GM23338 (cell line): ENCODE data around the gene SHISA9. TPM values are rescaled to one million over a fixed set of nuclear protein-coding genes. Genes with fewer than 3 reads are reported as not detected.

Source experiments
- ATAC-seq: fragments of 200-7000 bp; cut with Tn5 transposase; 3 replicates; pipeline ENCODE4 v1.9.1; 2020
- DNase-seq: peaks from one replicate; pipeline ENCODE4 v3.0.0-alpha.2; 2015; ENCODE audit warnings: low spot score
- H2AFZ ChIP-seq: fragments of 200-600 bp; sonication (generic); 2 replicates; pipeline ENCODE4 v1.8.0; 2016; ENCODE audit warnings: antibody characterized with exemption, mild to moderate bottlenecking, moderate library complexity
- H3F3A ChIP-seq: fragments of 200-600 bp; sonication (generic); replicated peaks from 2 replicates; pipeline ENCODE4 v1.8.0; 2017; ENCODE audit warnings: antibody characterized with exemption, mixed run types, low read depth
- H3K27ac ChIP-seq: fragments of 200-600 bp; sonication (generic); 2 replicates; pipeline ENCODE4 v1.6.1; 2016; ENCODE audit warnings: low read depth
- H3K27me3 ChIP-seq: fragments of 200-600 bp; sonication (generic); 2 replicates; pipeline ENCODE4 v1.8.0; 2016; ENCODE audit warnings: mild to moderate bottlenecking, mixed run types, moderate library complexity; ENCODE audit not compliant: insufficient read depth
- H3K36me3 ChIP-seq: fragments of 200-600 bp; sonication (generic); 2 replicates; pipeline ENCODE4 v1.8.0; 2016; ENCODE audit warnings: mild to moderate bottlenecking; ENCODE audit not compliant: insufficient read depth
- H3K4me1 ChIP-seq: fragments of 200-600 bp; sonication (generic); 2 replicates; pipeline ENCODE4 v1.8.0; 2016; ENCODE audit warnings: mild to moderate bottlenecking, moderate library complexity; ENCODE audit not compliant: insufficient read depth
- H3K4me2 ChIP-seq: fragments of 200-600 bp; sonication (generic); 2 replicates; pipeline ENCODE4 v1.7.1; 2017; ENCODE audit warnings: mixed run types
- H3K4me3 ChIP-seq: fragments of 200-600 bp; sonication (generic); 2 replicates; pipeline ENCODE4 v1.6.1; 2016; ENCODE audit warnings: mixed run types
- H3K79me2 ChIP-seq: fragments of 200-600 bp; sonication (generic); replicated peaks from 2 replicates; pipeline ENCODE4 v1.8.0; 2017; ENCODE audit warnings: mild to moderate bottlenecking; ENCODE audit not compliant: insufficient read depth
- H3K9me2 ChIP-seq: fragments of 200-600 bp; sonication (generic); 2 replicates; pipeline ENCODE4 v1.8.0; 2017; ENCODE audit not compliant: insufficient read depth
- H4K20me1 ChIP-seq: fragments of 200-600 bp; sonication (generic); replicated peaks from 2 replicates; pipeline ENCODE4 v1.8.0; 2017; ENCODE audit warnings: mild to moderate bottlenecking; ENCODE audit not compliant: insufficient read depth
- H3K27ac Mint-ChIP-seq: 2 replicates; pipeline ENCODE4 v1.8.0; 2020; ENCODE audit warnings: inconsistent platforms, mild to moderate bottlenecking, moderate library complexity, mixed read lengths
- H3K27me3 Mint-ChIP-seq: 3 replicates; pipeline ENCODE4 v1.8.0; 2022; ENCODE audit warnings: low read depth, mild to moderate bottlenecking, moderate library complexity, mixed read lengths, inconsistent platforms; ENCODE audit not compliant: insufficient read depth, poor library complexity
- H3K36me3 Mint-ChIP-seq: 3 replicates; pipeline ENCODE4 v1.8.0; 2021; ENCODE audit warnings: low read depth, mild to moderate bottlenecking, inconsistent platforms, moderate library complexity, mixed read lengths
- H3K4me1 Mint-ChIP-seq: 3 replicates; pipeline ENCODE4 v1.8.0; 2020; ENCODE audit warnings: mild to moderate bottlenecking, inconsistent platforms, mixed read lengths
- H3K4me3 Mint-ChIP-seq: 3 replicates; pipeline ENCODE4 v1.8.0; 2021; ENCODE audit warnings: moderate library complexity, mild to moderate bottlenecking, inconsistent platforms, mixed read lengths
- H3K9me3 Mint-ChIP-seq: 3 replicates; pipeline ENCODE4 v1.8.0; 2020; ENCODE audit warnings: moderate library complexity, mild to moderate bottlenecking, inconsistent platforms, mixed read lengths
- CREB1 ChIP-seq: fragments of 250-450 bp; sonication (Bioruptor Pico); IDR thresholded peaks from 2 replicates; pipeline ENCODE4 v1.5.0; 2020; ENCODE audit warnings: low read depth, mild to moderate bottlenecking, moderate library complexity
- CTCF ChIP-seq, 2 experiments: fragments of 200-600 bp in 1 of 2; sonication (generic) in 1 of 2; conservative IDR thresholded peaks; 2 replicates each; pipeline versions ENCODE4 v1.5.1 to v1.6.1; 2016 to 2017; ENCODE audit warnings: antibody characterized with exemption in 2 of 2, low read depth in 2 of 2, mild to moderate bottlenecking in 2 of 2, moderate library complexity in 1 of 2
- ETS1 ChIP-seq: IDR thresholded peaks from 2 replicates; pipeline ENCODE4 v1.6.1; 2016; ENCODE audit warnings: antibody characterized with exemption
- EZH2 ChIP-seq: fragments of 200-600 bp; sonication (generic); IDR thresholded peaks from one replicate; pipeline ENCODE4 v1.8.0; 2017; ENCODE audit warnings: antibody characterized with exemption, mild to moderate bottlenecking, low read depth; ENCODE audit not compliant: unreplicated experiment
- EZH2phosphoT487 ChIP-seq: fragments of 200-600 bp; sonication (generic); IDR thresholded peaks from one replicate; pipeline ENCODE4 v1.8.1; 2018; ENCODE audit warnings: antibody characterized with exemption; ENCODE audit not compliant: unreplicated experiment
- JUNB ChIP-seq: IDR thresholded peaks from one replicate; pipeline ENCODE4 v1.6.1; 2016; ENCODE audit warnings: antibody characterized with exemption; ENCODE audit not compliant: unreplicated experiment
- NANOG ChIP-seq: IDR thresholded peaks from 2 replicates; pipeline ENCODE4 v1.6.1; 2016; ENCODE audit warnings: antibody characterized with exemption, borderline replicate concordance
- POLR2AphosphoS5 ChIP-seq: IDR thresholded peaks from 2 replicates; pipeline ENCODE4 v1.6.1; 2016; ENCODE audit warnings: antibody characterized with exemption, low read depth
- STAT1 ChIP-seq: IDR thresholded peaks from one replicate; pipeline ENCODE4 v1.6.1; 2016; ENCODE audit warnings: antibody characterized with exemption; ENCODE audit not compliant: unreplicated experiment
- ZNF114 ChIP-seq: fragments of 250-450 bp; sonication (Bioruptor Pico); IDR thresholded peaks from 2 replicates; pipeline ENCODE4 v1.5.0; 2020; ENCODE audit warnings: mild to moderate bottlenecking, moderate library complexity
- ZNF331 ChIP-seq: fragments of 250-450 bp; sonication (Bioruptor Pico); IDR thresholded peaks from 2 replicates; pipeline ENCODE4 v1.5.0; 2020; ENCODE audit warnings: low read depth, mild to moderate bottlenecking, moderate library complexity
- polyA plus RNA-seq: library from polyadenylated mRNA; unstranded; fragments of >200 nt; fragmentation: Nextera tagmentation; extraction: Ambion mirVana; gene quantifications from 2 replicates; pipeline ENCODE4 v1.2.1, GENCODE V29; 2016
- total RNA-seq: library from RNA; depleted of rRNA; stranded (reverse); fragments of >200 nt; shearing (Covaris generic); gene quantifications from 2 replicates; pipeline ENCODE4 v1.2.3, GENCODE V29; 2014
- TF ChIP-seq, protein P1 (sequence below): fragments of 250-450 bp; sonication (Bioruptor Pico); IDR thresholded peaks from 2 replicates; pipeline ENCODE4 v1.5.0; 2020; ENCODE audit warnings: mild to moderate bottlenecking, moderate library complexity

The SHISA9 gene
- total and polyA plus RNA-seq, 2 experiments from 2014 or later: 10.4 to 45.6 TPM

- H3K27me3 Mint-ChIP-seq: peaks cover 11% of the 10 kb centered on the region
- H2AFZ ChIP-seq: no peak overlapping the region
- H4K20me1 ChIP-seq: no peaks in the 10 kb centered on the region
- H3K9me2 ChIP-seq: no peaks in the 10 kb centered on the region; the same call in 1 of the 2 replicates
- peak overlapping the region; percentile 27 for H3K4me3 ChIP-seq
- peaks cover 45% of the 10 kb centered on the region for H3K4me1 Mint-ChIP-seq
- peaks cover 13% of the 10 kb centered on the region for H3K79me2 ChIP-seq
- no peaks in the 10 kb centered on the region for H3K36me3 ChIP-seq
- no peaks in the 10 kb centered on the region; the same call in 2 of the 3 replicates for H3K9me3 Mint-ChIP-seq
- peaks cover 39% of the 10 kb centered on the region for H3K4me1 ChIP-seq
- H3K4me3 Mint-ChIP-seq: peak overlapping the region; percentile 34
- peaks cover 6% of the 10 kb centered on the region for H3K36me3 Mint-ChIP-seq
- H3K27ac Mint-ChIP-seq: peak overlapping the region; percentile 76
- H3K27ac ChIP-seq: peak overlapping the region; percentile 62
- no peaks in the 10 kb centered on the region for H3K27me3 ChIP-seq
- H3K4me2 ChIP-seq: peak overlapping the region; percentile 61
- no peak for TF ChIP-seq ZNF331 (CRISPR knock-in tag)
- TF ChIP-seq JUNB: no peak
- no peak for TF ChIP-seq NANOG
- TF ChIP-seq, protein P1, sequence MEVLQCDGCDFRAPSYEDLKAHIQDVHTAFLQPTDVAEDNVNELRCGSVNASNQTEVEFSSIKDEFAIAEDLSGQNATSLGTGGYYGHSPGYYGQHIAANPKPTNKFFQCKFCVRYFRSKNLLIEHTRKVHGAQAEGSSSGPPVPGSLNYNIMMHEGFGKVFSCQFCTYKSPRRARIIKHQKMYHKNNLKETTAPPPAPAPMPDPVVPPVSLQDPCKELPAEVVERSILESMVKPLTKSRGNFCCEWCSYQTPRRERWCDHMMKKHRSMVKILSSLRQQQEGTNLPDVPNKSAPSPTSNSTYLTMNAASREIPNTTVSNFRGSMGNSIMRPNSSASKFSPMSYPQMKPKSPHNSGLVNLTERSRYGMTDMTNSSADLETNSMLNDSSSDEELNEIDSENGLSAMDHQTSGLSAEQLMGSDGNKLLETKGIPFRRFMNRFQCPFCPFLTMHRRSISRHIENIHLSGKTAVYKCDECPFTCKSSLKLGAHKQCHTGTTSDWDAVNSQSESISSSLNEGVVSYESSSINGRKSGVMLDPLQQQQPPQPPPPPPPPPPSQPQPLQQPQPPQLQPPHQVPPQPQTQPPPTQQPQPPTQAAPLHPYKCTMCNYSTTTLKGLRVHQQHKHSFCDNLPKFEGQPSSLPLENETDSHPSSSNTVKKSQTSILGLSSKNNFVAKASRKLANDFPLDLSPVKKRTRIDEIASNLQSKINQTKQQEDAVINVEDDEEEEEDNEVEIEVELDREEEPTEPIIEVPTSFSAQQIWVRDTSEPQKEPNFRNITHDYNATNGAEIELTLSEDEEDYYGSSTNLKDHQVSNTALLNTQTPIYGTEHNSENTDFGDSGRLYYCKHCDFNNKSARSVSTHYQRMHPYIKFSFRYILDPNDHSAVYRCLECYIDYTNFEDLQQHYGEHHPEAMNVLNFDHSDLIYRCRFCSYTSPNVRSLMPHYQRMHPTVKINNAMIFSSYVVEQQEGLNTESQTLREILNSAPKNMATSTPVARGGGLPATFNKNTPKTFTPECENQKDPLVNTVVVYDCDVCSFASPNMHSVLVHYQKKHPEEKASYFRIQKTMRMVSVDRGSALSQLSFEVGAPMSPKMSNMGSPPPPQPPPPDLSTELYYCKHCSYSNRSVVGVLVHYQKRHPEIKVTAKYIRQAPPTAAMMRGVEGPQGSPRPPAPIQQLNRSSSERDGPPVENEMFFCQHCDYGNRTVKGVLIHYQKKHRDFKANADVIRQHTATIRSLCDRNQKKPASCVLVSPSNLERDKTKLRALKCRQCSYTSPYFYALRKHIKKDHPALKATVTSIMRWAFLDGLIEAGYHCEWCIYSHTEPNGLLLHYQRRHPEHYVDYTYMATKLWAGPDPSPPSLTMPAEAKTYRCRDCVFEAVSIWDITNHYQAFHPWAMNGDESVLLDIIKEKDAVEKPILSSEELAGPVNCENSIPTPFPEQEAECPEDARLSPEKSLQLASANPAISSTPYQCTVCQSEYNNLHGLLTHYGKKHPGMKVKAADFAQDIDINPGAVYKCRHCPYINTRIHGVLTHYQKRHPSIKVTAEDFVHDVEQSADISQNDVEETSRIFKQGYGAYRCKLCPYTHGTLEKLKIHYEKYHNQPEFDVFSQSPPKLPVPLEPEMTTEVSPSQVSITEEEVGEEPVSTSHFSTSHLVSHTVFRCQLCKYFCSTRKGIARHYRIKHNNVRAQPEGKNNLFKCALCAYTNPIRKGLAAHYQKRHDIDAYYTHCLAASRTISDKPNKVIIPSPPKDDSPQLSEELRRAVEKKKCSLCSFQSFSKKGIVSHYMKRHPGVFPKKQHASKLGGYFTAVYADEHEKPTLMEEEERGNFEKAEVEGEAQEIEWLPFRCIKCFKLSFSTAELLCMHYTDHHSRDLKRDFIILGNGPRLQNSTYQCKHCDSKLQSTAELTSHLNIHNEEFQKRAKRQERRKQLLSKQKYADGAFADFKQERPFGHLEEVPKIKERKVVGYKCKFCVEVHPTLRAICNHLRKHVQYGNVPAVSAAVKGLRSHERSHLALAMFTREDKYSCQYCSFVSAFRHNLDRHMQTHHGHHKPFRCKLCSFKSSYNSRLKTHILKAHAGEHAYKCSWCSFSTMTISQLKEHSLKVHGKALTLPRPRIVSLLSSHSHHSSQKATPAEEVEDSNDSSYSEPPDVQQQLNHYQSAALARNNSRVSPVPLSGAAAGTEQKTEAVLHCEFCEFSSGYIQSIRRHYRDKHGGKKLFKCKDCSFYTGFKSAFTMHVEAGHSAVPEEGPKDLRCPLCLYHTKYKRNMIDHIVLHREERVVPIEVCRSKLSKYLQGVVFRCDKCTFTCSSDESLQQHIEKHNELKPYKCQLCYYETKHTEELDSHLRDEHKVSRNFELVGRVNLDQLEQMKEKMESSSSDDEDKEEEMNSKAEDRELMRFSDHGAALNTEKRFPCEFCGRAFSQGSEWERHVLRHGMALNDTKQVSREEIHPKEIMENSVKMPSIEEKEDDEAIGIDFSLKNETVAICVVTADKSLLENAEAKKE (CRISPR knock-in tag): no peak
- ATAC-seq (peak; percentile 60), DNase-seq (peak; percentile 72)
- H3F3A ChIP-seq: peaks cover 2% of the 10 kb centered on the region; the same call in 1 of the 2 replicates
These were observed 269.9 kb downstream of the SHISA9 start for GRCh38 chr16:13171313-13171712.

GRCh38 chr16:13176711-13177110 lies 275.3 kb downstream of the SHISA9 start:
- Histone ChIP-seq H3K36me3 (no peaks in the 10 kb centered on the region), H3K4me3 (no peak overlapping the region), H3F3A (no peaks in the 10 kb centered on the region; the same call in 1 of the 2 replicates), H3K79me2 (peaks cover 12% of the 10 kb centered on the region), H3K27ac (no peak overlapping the region), H2AFZ (no peak overlapping the region), H4K20me1 (no peaks in the 10 kb centered on the region), H3K4me2 (no peak overlapping the region), H3K4me1 (peaks cover 21% of the 10 kb centered on the region), H3K9me2 (no peaks in the 10 kb centered on the region), H3K27me3 (no peaks in the 10 kb centered on the region)
- ATAC-seq (peak; percentile 31; the same call in 1 of the 3 replicates), DNase-seq (no peak)
- peaks cover 10% of the 10 kb centered on the region for H3K27me3 Mint-ChIP-seq
- no peaks in the 10 kb centered on the region for H3K9me3 Mint-ChIP-seq
- H3K4me1 Mint-ChIP-seq: peaks cover 20% of the 10 kb centered on the region
- peak overlapping the region; percentile 35; the same call in 1 of the 2 replicates for H3K27ac Mint-ChIP-seq
- no peaks in the 10 kb centered on the region for H3K36me3 Mint-ChIP-seq
- H3K4me3 Mint-ChIP-seq: no peak overlapping the region
- TF ChIP-seq POLR2AphosphoS5: no peak
- TF ChIP-seq CREB1: no peak
- no peak for TF ChIP-seq ETS1
- no peak for TF ChIP-seq STAT1
- no peak for TF ChIP-seq ZNF114 (CRISPR knock-in tag)
- TF ChIP-seq JUNB: no peak
- no peak for TF ChIP-seq NANOG
- no peak for TF ChIP-seq CTCF (conservative IDR thresholded peaks at IDR 0.05; ENCODE audit: low read depth in 2 of 2)
- no peak for TF ChIP-seq ZNF331 (CRISPR knock-in tag)
- no peak for TF ChIP-seq EZH2phosphoT487
- TF ChIP-seq EZH2: no peak
